Kidney epithelial cell (primary cell): ENCODE results near the gene SCGB3A2. TPM values are rescaled to one million over a fixed set of nuclear protein-coding genes. Genes with fewer than 3 reads are reported as not detected.

Experiments
- DNase-seq: peaks from one replicate; pipeline ENCODE4 v3.0.0-alpha.2; 2010; ENCODE audit warnings: low read depth
- H3K27me3 ChIP-seq: 2 replicates; pipeline ENCODE4 v1.6.0; 2011; ENCODE audit warnings: low read length; ENCODE audit not compliant: control insufficient read depth, insufficient read depth
- H3K36me3 ChIP-seq: 2 replicates; pipeline ENCODE4 v1.5.1; 2011; ENCODE audit warnings: low read length; ENCODE audit not compliant: control insufficient read depth, insufficient read depth
- H3K4me3 ChIP-seq: 2 replicates; pipeline ENCODE4 v1.5.1; 2011; ENCODE audit warnings: low read depth, mild to moderate bottlenecking, control low read depth, low read length
- total RNA-seq: library from RNA; depleted of rRNA; stranded (reverse); fragments of >200 nt; gene quantifications from 2 replicates; pipeline ENCODE4 v1.2.3, GENCODE V29; 2015
- TF ChIP-seq, protein P1 (sequence below): IDR thresholded peaks from 2 replicates; pipeline ENCODE4 v1.5.1; 2011; ENCODE audit warnings: mild to moderate bottlenecking, moderate library complexity, low read length, control low read depth, inconsistent platforms; ENCODE audit not compliant: insufficient read depth, poor library complexity, severe bottlenecking

SCGB3A2 gene
- total RNA-seq, 1 donor from 2014 or later = not detected

GRCh38 chr5:147913786-147914185 is 35.3 kb downstream of the SCGB3A2 start:
- H3K4me3 ChIP-seq = no peak overlapping the region
- H3K36me3 ChIP-seq = no peaks in the 10 kb centered on the region
- no peaks in the 10 kb centered on the region for H3K27me3 ChIP-seq
- no peak for DNase-seq
- TF ChIP-seq, protein P1, sequence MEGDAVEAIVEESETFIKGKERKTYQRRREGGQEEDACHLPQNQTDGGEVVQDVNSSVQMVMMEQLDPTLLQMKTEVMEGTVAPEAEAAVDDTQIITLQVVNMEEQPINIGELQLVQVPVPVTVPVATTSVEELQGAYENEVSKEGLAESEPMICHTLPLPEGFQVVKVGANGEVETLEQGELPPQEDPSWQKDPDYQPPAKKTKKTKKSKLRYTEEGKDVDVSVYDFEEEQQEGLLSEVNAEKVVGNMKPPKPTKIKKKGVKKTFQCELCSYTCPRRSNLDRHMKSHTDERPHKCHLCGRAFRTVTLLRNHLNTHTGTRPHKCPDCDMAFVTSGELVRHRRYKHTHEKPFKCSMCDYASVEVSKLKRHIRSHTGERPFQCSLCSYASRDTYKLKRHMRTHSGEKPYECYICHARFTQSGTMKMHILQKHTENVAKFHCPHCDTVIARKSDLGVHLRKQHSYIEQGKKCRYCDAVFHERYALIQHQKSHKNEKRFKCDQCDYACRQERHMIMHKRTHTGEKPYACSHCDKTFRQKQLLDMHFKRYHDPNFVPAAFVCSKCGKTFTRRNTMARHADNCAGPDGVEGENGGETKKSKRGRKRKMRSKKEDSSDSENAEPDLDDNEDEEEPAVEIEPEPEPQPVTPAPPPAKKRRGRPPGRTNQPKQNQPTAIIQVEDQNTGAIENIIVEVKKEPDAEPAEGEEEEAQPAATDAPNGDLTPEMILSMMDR = no peak

DNA sequence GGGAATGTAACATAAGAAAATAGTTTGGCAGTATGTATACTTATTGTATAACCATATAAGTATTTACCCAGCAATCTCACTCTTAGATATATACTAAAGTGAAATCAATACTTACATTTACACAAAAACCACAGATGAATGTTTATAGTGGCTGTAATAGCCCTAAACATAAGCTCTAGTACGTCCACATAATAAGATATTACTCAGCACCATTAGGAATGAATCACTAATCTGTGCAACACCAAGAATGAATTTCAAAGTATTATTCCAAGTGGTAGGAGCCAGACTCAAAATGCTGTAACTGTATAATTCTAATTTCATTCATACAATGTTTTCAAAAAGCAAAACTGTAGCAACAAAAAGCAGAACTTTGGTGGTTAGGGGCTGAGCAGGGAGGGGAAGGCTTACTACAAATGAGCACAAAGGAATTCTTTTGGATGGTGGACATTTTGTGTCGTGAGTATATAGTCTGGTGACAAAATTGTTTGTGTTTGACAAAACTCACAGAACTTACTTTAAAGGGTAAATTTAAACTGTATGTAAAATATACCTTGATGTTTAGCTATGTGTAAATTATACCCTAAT is 39.7 kb downstream of the SCGB3A2 start:
- H3K27me3 ChIP-seq = no peaks in the 10 kb centered on the region
- H3K4me3 ChIP-seq = no peak overlapping the region
- TF ChIP-seq, protein P1 = no peak
- no peaks in the 10 kb centered on the region for H3K36me3 ChIP-seq
- DNase-seq = no peak

DNA sequence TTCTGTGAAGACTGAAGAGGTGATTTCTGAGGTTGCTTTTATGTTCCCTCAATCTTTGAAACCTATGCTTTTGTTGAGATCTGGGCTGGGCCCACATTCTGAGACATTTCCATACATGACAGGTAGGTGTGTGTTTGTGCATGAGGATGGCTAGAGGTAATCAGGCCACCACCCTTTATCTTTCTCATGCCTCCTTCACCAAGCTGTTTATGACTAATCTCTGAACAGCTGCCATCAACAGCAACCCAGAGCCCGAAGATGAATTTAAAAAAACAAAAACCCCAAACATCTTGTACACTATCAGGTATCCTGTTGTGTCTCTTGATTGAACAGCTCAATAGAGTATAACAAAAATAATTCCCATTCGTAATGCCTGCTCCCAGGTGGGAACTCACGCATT is 40.4 kb downstream of the SCGB3A2 start:
- no peaks in the 10 kb centered on the region for H3K36me3 ChIP-seq
- H3K27me3 ChIP-seq = no peaks in the 10 kb centered on the region
- no peak for DNase-seq
- no peak overlapping the region for H3K4me3 ChIP-seq
- TF ChIP-seq, protein P1 = no peak

- H3K27me3 ChIP-seq = no peaks in the 10 kb centered on the region
- TF ChIP-seq, protein P1 = no peak
- no peak overlapping the region for H3K4me3 ChIP-seq
- H3K36me3 ChIP-seq = no peaks in the 10 kb centered on the region
- no peak for DNase-seq
Measured at GRCh38 chr5:147920420-147921030, 42.0 kb downstream of the SCGB3A2 start.

DNA sequence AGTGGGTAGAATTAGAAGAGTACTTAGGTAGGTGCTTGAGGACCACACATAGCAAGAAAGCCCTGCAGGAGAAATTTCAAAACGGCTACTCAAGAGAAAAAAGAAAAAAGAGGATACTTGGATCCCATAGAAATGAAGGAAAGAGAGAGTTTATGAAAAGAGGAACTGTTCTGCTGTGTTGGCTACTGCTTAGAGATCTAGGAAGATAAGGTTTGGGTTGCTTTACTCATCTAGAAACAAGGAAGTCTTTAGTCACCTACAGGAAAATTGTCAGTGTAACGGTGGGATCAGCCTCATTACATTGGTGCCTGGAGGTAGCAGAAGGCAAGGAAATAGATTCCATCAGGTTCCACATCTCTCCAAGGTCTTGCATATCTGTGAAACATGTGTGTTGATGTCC is 42.6 kb downstream of the SCGB3A2 start:
- no peak overlapping the region for H3K4me3 ChIP-seq
- TF ChIP-seq, protein P1 = no peak
- no peaks in the 10 kb centered on the region for H3K36me3 ChIP-seq
- H3K27me3 ChIP-seq = no peaks in the 10 kb centered on the region
- no peak for DNase-seq

DNA sequence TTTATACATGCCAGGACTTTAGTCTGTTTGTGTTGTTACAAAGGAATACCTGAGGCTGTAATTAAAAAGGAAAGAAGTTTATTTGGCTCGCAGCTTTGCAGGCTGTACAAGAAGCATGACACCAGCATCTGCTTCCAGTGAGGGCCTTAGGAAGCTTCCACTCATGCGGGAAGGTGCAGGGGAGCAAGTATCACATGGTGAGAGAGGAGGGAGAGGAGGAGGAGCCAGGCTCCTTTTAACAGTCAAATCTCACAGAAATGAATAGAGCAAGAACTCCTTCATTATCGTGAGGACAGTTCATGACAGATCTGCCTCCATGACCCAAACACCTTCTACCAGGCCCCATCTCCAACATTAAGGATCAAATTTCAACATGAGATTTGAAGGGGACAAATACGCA is 46.5 kb downstream of the SCGB3A2 start:
- DNase-seq = no peak
- no peaks in the 10 kb centered on the region for H3K36me3 ChIP-seq
- no peaks in the 10 kb centered on the region for H3K27me3 ChIP-seq
- TF ChIP-seq, protein P1 = no peak
- no peak overlapping the region for H3K4me3 ChIP-seq
